Esophagus squamous epithelium (tissue), 5 donors: ENCODE measurements around the gene NET1. TPM values are rescaled to one million over a fixed set of nuclear protein-coding genes. Genes with fewer than 3 reads are reported as not detected.
A peak's percentile ranks its signal among the peaks of the same experiment; 100 is the strongest.

Experiments
- DNase-seq: peaks from one replicate; lab custom pipeline; 2025; lab: John Stamatoyannopoulos, UW
- H3K27ac ChIP-seq, 4 donors: fragments of 200-600 bp; sonication (generic); one replicate each; pipeline ENCODE4 v1.5.1; 2016 to 2019; ENCODE audit warnings: mild to moderate bottlenecking in 1 of 4
- H3K27me3 ChIP-seq, 4 donors: fragments of 200-600 bp; sonication (generic); 1 replicate in 3 of 4; 2 replicates in 1 of 4; pipeline versions ENCODE4 v1.5.1 to v1.6.0; 2017 to 2021; ENCODE audit warnings: antibody characterized with exemption in 1 of 4
- H3K36me3 ChIP-seq, 3 donors: fragments of 200-600 bp; sonication (generic); one replicate each; pipeline ENCODE4 v1.5.1; 2016 to 2019
- H3K4me1 ChIP-seq, 3 donors: fragments of 200-600 bp; sonication (generic); one replicate each; pipeline ENCODE4 v1.5.1; 2017 to 2019
- H3K4me3 ChIP-seq, 4 donors: fragments of 200-600 bp; sonication (generic); 1 replicate in 3 of 4; 2 replicates in 1 of 4; pipeline ENCODE4 v1.5.1; 2016 to 2019; ENCODE audit warnings: mild to moderate bottlenecking in 2 of 4, moderate library complexity in 1 of 4
- H3K9me3 ChIP-seq, 3 donors: fragments of 200-600 bp; sonication (generic); one replicate each; pipeline ENCODE4 v1.5.1; 2016 to 2019
- POLR2A ChIP-seq, 4 donors: fragments of 450-650 bp; IDR thresholded peaks; one replicate each; pipeline ENCODE4 v1.6.1; 2017; ENCODE audit warnings: antibody characterized with exemption in 4 of 4, mild to moderate bottlenecking in 4 of 4, moderate library complexity in 3 of 4
- WGBS, 2 donors: methylation state at CpG; one replicate each; pipeline ENCODE4 v1.1.5; 2018; 5-methylcytosine and 5-hydroxymethylcytosine counted together
- intact Hi-C: fragments of 100-400 bp; cut with DNase I; formaldehyde crosslinking; loops from one replicate; pipeline ENCODE4 v1.15.0; 2022
- total RNA-seq, 4 donors: library from RNA; depleted of rRNA; stranded (reverse); fragments of >200 nt; gene quantifications; one replicate each; pipeline ENCODE4 v1.1.0, GENCODE V29; 2016
- TF ChIP-seq, protein P1 (sequence below), 6 experiments: fragments of 450-650 bp in 4 of 6; fragments of 200-600 bp in 2 of 6; sonication (generic) in 2 of 6; IDR thresholded peaks; one replicate each; pipeline ENCODE4 v1.5.1; 2016 to 2019; ENCODE audit warnings: antibody characterized with exemption in 6 of 6, mild to moderate bottlenecking in 4 of 6, moderate library complexity in 4 of 6
- donor health status: DM: yes; HTN: yes; CAD: no.

Gene NET1, protein sequence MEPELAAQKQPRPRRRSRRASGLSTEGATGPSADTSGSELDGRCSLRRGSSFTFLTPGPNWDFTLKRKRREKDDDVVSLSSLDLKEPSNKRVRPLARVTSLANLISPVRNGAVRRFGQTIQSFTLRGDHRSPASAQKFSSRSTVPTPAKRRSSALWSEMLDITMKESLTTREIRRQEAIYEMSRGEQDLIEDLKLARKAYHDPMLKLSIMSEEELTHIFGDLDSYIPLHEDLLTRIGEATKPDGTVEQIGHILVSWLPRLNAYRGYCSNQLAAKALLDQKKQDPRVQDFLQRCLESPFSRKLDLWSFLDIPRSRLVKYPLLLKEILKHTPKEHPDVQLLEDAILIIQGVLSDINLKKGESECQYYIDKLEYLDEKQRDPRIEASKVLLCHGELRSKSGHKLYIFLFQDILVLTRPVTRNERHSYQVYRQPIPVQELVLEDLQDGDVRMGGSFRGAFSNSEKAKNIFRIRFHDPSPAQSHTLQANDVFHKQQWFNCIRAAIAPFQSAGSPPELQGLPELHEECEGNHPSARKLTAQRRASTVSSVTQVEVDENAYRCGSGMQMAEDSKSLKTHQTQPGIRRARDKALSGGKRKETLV
- 100 to 1,000 TPM in 2 of 4 donors, 10 to 100 TPM in 2; 77.8 to 170 (median 107) TPM for total RNA-seq

DNA sequence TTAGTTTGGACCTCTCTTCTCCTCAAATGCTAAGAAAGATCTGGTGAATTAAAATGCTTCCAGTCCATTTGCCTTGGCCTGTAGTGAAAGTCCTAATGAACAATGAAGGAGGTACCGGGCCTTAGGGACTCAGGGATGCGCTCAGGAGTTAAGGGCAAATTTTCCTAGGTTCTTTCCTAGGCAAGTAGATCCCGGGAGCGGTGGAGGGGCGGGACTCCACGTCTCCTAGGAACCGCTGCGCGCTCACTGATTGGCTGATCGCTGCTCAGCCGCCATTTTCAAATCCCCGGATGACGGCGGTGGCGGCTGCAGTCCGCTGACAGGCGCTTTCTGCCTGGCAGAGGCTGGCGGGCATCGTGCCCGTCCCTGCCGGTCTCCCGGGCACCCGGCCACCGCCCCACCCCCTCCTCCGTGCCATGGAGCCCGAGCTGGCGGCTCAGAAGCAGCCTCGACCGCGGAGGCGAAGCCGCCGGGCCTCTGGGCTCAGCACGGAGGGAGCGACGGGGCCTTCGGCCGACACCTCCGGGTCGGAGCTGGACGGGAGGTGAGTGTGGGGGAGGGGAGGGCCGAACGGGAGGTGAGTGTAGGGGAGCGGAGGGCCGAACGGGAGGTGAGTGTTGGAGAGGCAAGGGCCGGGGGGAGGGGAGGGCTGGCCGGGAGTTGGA, at the start of gene NET1:
Gene NET1, plus strand, starts transcription at position 281 of the 665 bp plus-strand sequence. Its CDS starts 136 bp downstream, at position 417.
- DNase-seq: peak; percentile 11
- peak within 1 kb of the TSS; percentile 78 to 83 (median 81) for H3K4me3 ChIP-seq
- 0 to 2% methylated on average over 7 to 11 of the region's 48 CpGs for WGBS, 2 donors
- no peaks in the 10 kb centered on the region for H3K9me3 ChIP-seq
- TF ChIP-seq POLR2A (IDR thresholded peaks at IDR 0.05): peak in 2 of 4 donors; percentile 22 to 62
- TF ChIP-seq, protein P1, sequence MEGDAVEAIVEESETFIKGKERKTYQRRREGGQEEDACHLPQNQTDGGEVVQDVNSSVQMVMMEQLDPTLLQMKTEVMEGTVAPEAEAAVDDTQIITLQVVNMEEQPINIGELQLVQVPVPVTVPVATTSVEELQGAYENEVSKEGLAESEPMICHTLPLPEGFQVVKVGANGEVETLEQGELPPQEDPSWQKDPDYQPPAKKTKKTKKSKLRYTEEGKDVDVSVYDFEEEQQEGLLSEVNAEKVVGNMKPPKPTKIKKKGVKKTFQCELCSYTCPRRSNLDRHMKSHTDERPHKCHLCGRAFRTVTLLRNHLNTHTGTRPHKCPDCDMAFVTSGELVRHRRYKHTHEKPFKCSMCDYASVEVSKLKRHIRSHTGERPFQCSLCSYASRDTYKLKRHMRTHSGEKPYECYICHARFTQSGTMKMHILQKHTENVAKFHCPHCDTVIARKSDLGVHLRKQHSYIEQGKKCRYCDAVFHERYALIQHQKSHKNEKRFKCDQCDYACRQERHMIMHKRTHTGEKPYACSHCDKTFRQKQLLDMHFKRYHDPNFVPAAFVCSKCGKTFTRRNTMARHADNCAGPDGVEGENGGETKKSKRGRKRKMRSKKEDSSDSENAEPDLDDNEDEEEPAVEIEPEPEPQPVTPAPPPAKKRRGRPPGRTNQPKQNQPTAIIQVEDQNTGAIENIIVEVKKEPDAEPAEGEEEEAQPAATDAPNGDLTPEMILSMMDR (IDR thresholded peaks at IDR 0.05): no peak
- H3K4me1 ChIP-seq: peaks cover 0 to 17% (median 0%) of the 10 kb centered on the region in 3 donors
- peak within 1 kb of the TSS; percentile 81 to 87 (median 85) for H3K27ac ChIP-seq
- intact Hi-C loops: no loop called here
- H3K27me3 ChIP-seq: peaks cover 0 to 13% (median 0%) of the 10 kb centered on the region in 4 donors
- H3K36me3 ChIP-seq: no peaks in the 10 kb centered on the region

DNA sequence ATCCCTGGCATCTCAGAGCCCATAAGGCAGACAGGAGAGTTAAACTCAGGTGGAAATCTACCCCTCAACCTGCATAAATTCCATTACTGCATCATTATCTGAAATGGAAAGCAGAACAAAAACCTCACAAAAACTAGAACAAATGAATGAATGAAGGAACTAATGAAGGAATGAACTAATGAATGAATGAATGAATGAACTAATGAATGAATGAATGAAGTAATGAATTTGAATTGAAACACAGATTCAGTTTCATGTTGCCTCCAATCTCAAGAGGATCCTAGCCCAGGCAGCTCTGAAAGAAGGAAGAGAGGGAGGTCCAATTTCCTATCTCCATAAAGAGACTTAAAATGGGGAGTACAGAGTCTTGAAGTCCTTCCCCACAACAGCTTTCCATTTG, 49.5 kb upstream of the NET1 start:
- intact Hi-C loops: no loop called here
- Histone ChIP-seq H3K27ac (no peak overlapping the region), H3K27me3 (peaks cover 0 to 60% (median 0%) of the 10 kb centered on the region in 4 donors), H3K36me3 (no peaks in the 10 kb centered on the region), H3K4me3 (no peak overlapping the region), H3K9me3 (no peaks in the 10 kb centered on the region), H3K4me1 (no peaks in the 10 kb centered on the region)
- DNase-seq: no peak
- TF ChIP-seq, protein P1 (IDR thresholded peaks at IDR 0.05): no peak
- TF ChIP-seq POLR2A (IDR thresholded peaks at IDR 0.05): no peak

DNA sequence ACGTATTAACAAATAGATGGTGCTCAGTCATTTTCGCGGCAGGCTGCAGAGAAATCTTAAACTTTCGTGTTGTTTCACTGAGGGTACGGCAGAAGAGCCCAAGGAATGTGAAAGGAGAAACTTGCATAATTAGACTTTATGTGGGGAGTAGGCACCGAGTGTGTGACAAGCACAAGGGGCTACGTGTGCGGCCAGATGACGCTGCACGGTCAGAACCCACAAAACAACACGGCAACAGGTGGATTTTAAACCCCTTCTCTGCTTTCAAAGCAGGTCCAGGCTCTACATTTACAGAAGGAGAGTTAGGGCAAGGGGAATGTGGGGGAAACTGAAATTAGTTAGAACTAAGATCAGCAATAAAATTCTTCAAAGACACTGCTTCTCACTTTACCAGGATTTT, 48.0 kb upstream of the NET1 start:
- Histone ChIP-seq H3K4me3 (no peak overlapping the region), H3K27ac (no peak overlapping the region), H3K36me3 (no peaks in the 10 kb centered on the region), H3K27me3 (peaks cover 0 to 53% (median 0%) of the 10 kb centered on the region in 4 donors), H3K4me1 (no peaks in the 10 kb centered on the region), H3K9me3 (no peaks in the 10 kb centered on the region)
- no peak for TF ChIP-seq POLR2A (IDR thresholded peaks at IDR 0.05)
- TF ChIP-seq, protein P1 (IDR thresholded peaks at IDR 0.05): no peak
- DNase-seq: no peak
- intact Hi-C loops: no loop called here
- WGBS, 2 donors: 79 to 87% methylated on average over 11 of the region's 11 CpGs

DNA sequence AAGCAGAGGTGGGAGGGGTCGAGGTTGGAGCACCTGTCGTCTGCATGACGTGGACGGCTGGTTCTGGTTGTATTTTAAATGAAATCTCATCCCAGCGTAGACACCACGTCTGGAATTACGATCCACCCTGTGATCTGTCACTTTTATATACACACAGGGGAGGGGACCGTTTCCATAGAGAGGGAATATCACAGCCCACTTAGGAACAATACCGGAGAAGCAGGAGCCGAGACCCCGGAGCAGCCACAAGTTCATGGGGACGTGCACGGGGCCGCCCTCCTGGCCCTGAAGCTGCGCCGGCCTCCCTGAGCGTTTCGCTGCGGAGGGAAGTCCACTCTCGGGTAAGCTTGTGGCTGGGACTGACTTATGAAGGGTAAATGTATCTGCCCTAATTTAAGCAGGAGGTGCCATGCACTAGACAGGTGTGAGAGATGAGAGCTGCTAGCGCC, 47.4 kb upstream of the NET1 start, which contains the start of gene UCN3:
Gene UCN3, plus strand, starts transcription at position 77 of the 449 bp plus-strand sequence. CDS start 8,755 bp downstream, outside the sequence.
- Histone ChIP-seq H3K27me3 (peaks cover 0 to 49% (median 0%) of the 10 kb centered on the region in 4 donors), H3K4me3 (no peak within 1 kb of the TSS), H3K9me3 (no peaks in the 10 kb centered on the region), H3K4me1 (no peaks in the 10 kb centered on the region), H3K36me3 (no peaks in the 10 kb centered on the region), H3K27ac (no peak within 1 kb of the TSS)
- intact Hi-C loops: no loop called here
- WGBS, 2 donors: 52 to 59% methylated on average over 19 to 20 of the region's 21 CpGs
- TF ChIP-seq POLR2A (IDR thresholded peaks at IDR 0.05): no peak
- TF ChIP-seq, protein P1 (IDR thresholded peaks at IDR 0.05): no peak
- DNase-seq: no peak
